HCT116 (cell line): ENCODE measurements around the gene C2CD2L. TPM values are rescaled to one million over a fixed set of nuclear protein-coding genes. Genes with fewer than 3 reads are reported as not detected.

Experiments used
- ATAC-seq: fragments of 200-7000 bp; cut with Tn5 transposase; 2 replicates; pipeline ENCODE4 v1.9.1; 2020; ENCODE audit warnings: mild to moderate bottlenecking, moderate library complexity
- BruUV-seq: library from RNA; stranded (reverse); fragments of 400-500 nt; replicated peaks from 2 replicates; lab custom pipeline; 2021; lab: Mats Ljungman, UMichigan
- CTCF ChIA-PET: fragments of 300-600 bp; sonication (Branson Sonifier 250); formaldehyde crosslinking; loops from one replicate; lab custom pipeline; 2021; ENCODE audit warnings: antibody characterized with exemption; lab: Charles Lee
- POLR2A ChIA-PET: fragments of 300-600, 350-600 bp; sonication (Branson Sonifier 250); formaldehyde crosslinking; loops from one replicate; lab custom pipeline; 2021; ENCODE audit warnings: antibody characterized with exemption; lab: Charles Lee
- RAD21 ChIA-PET, 2 experiments: fragments of 300-600 bp; sonication (Branson Sonifier 250); formaldehyde crosslinking; loops; one replicate each; lab custom pipeline; 2023; ENCODE audit warnings: low total read pairs in 2 of 2; ENCODE audit not compliant: uncharacterized antibody in 2 of 2, unreplicated experiment in 2 of 2, low non-redundant PET in 1 of 2; lab: Charles Lee
- DNase-seq: peaks from one replicate; pipeline ENCODE4 v3.0.0-alpha.2; 2010; ENCODE audit warnings: low read depth, low spot score
- H2AFZ ChIP-seq: fragments of 200-600 bp; shearing (Covaris generic), sonication (generic); 2 replicates; pipeline ENCODE4 v1.6.1; 2017; ENCODE audit warnings: low read depth, mixed run types, mixed read lengths, antibody characterized with exemption, low read length; ENCODE audit not compliant: poor library complexity, severe bottlenecking
- H3K27ac ChIP-seq: 2 replicates; pipeline ENCODE4 v1.5.1; 2012; ENCODE audit warnings: low read depth, low read length
- H3K27me3 ChIP-seq: fragments of 200-600 bp; sonication (generic); 2 replicates; pipeline ENCODE4 v1.6.1; 2016; ENCODE audit warnings: mixed run types, low read length, mixed read lengths; ENCODE audit not compliant: insufficient read depth
- H3K36me3 ChIP-seq, 2 experiments: fragments of 200-500 bp in 1 of 2; fragments of 200-600 bp in 1 of 2; sonication (Bioruptor generic) in 1 of 2; sonication (generic) in 1 of 2; 2 replicates each; pipeline versions ENCODE4 v1.5.1 to v1.6.1; 2014 to 2016; ENCODE audit warnings: low read length in 2 of 2, inconsistent platforms in 1 of 2, mixed read lengths in 1 of 2, mixed run types in 1 of 2; ENCODE audit not compliant: insufficient read depth in 2 of 2, control insufficient read depth in 1 of 2
- H3K4me1 ChIP-seq, 2 experiments: fragments of 200-600 bp in 1 of 2; sonication (generic) in 1 of 2; 2 replicates each; pipeline versions ENCODE4 v1.5.1 to v1.6.1; 2012 to 2017; ENCODE audit warnings: low read length in 2 of 2, inconsistent platforms in 1 of 2, mild to moderate bottlenecking in 1 of 2, mixed read lengths in 1 of 2, mixed run types in 1 of 2, moderate library complexity in 1 of 2; ENCODE audit not compliant: insufficient read depth in 2 of 2, control insufficient read depth in 1 of 2
- H3K4me2 ChIP-seq: fragments of 200-600 bp; sonication (generic); 2 replicates; pipeline ENCODE4 v1.6.1; 2017; ENCODE audit warnings: mixed run types, low read length, mixed read lengths
- H3K4me3 ChIP-seq, 2 experiments: fragments of 200-600 bp in 1 of 2; sonication (generic) in 1 of 2; replicated peaks in 1 of 2; 2 replicates each; pipeline ENCODE4 v1.5.1; 2011 to 2016; ENCODE audit warnings: low read length in 2 of 2, control low read depth in 1 of 2, low read depth in 1 of 2, mild to moderate bottlenecking in 1 of 2, mixed read lengths in 1 of 2, mixed run types in 1 of 2
- H3K79me2 ChIP-seq: fragments of 200-600 bp; sonication (generic); 2 replicates; pipeline ENCODE4 v1.6.1; 2017; ENCODE audit warnings: mild to moderate bottlenecking, mixed run types, low read length, moderate library complexity, mixed read lengths; ENCODE audit not compliant: insufficient read depth
- H3K9ac ChIP-seq: fragments of 200-600 bp; sonication (generic); 2 replicates; pipeline ENCODE4 v1.6.1; 2016; ENCODE audit warnings: low read length, mixed read lengths
- H3K9me2 ChIP-seq: fragments of 200-600 bp; sonication (generic), shearing (Covaris generic); 2 replicates; pipeline ENCODE4 v1.6.1; 2017; ENCODE audit warnings: mixed run types, mild to moderate bottlenecking, moderate library complexity; ENCODE audit not compliant: insufficient read depth
- H3K9me3 ChIP-seq, 2 experiments: fragments of 200-500 bp in 1 of 2; fragments of 200-600 bp in 1 of 2; sonication (Bioruptor generic) in 1 of 2; sonication (generic) in 1 of 2; 2 replicates each; pipeline ENCODE4 v1.6.1; 2014 to 2017; ENCODE audit warnings: low read length in 2 of 2, mixed read lengths in 2 of 2, inconsistent platforms in 1 of 2, low read depth in 1 of 2, mild to moderate bottlenecking in 1 of 2, mixed run types in 1 of 2, moderate library complexity in 1 of 2; ENCODE audit not compliant: control insufficient read depth in 1 of 2, insufficient read depth in 1 of 2
- H4K20me1 ChIP-seq: fragments of 200-600 bp; sonication (generic), shearing (Covaris generic); 2 replicates; pipeline ENCODE4 v1.6.1; 2017; ENCODE audit warnings: mixed run types, mild to moderate bottlenecking, moderate library complexity; ENCODE audit not compliant: insufficient read depth
- EGR1 ChIP-seq: IDR thresholded peaks from 2 replicates; pipeline ENCODE4 v1.6.1; 2012; ENCODE audit warnings: low read depth
- EZH2phosphoT487 ChIP-seq: fragments of 200-600 bp; IDR thresholded peaks from 2 replicates; pipeline ENCODE4 v1.6.1; 2018; ENCODE audit warnings: antibody characterized with exemption, borderline replicate concordance
- FOSL1 ChIP-seq: IDR thresholded peaks from 2 replicates; pipeline ENCODE4 v1.6.1; 2012; ENCODE audit warnings: low read depth
- JUND ChIP-seq: IDR thresholded peaks from 2 replicates; pipeline ENCODE4 v1.6.1; 2012
- MAX ChIP-seq: IDR thresholded peaks from 2 replicates; pipeline ENCODE4 v1.6.1; 2012
- POLR2AphosphoS5 ChIP-seq: IDR thresholded peaks from 2 replicates; pipeline ENCODE4 v1.6.1; 2011; ENCODE audit warnings: mild to moderate bottlenecking, low read depth, low read length, moderate library complexity
- REST ChIP-seq: IDR thresholded peaks from 2 replicates; pipeline ENCODE4 v1.6.1; 2012; ENCODE audit warnings: low read depth
- SIN3A ChIP-seq: IDR thresholded peaks from 2 replicates; pipeline ENCODE4 v1.6.1; 2012; ENCODE audit warnings: low read depth
- SP1 ChIP-seq: IDR thresholded peaks from 2 replicates; pipeline ENCODE4 v1.6.1; 2012; ENCODE audit warnings: low read depth
- SRF ChIP-seq: IDR thresholded peaks from 2 replicates; pipeline ENCODE4 v1.6.1; 2012; ENCODE audit warnings: low read depth
- TCF7L2 ChIP-seq: IDR thresholded peaks from 2 replicates; pipeline ENCODE4 v1.7.0; 2011; ENCODE audit warnings: borderline replicate concordance, inconsistent platforms; ENCODE audit not compliant: insufficient read depth, insufficient read length; ENCODE audit errors: extremely low read depth
- YY1 ChIP-seq: IDR thresholded peaks from 2 replicates; pipeline ENCODE4 v1.6.1; 2011; ENCODE audit warnings: low read length, low read depth, moderate library complexity, mild to moderate bottlenecking; ENCODE audit not compliant: insufficient replicate concordance; ENCODE audit errors: extremely low read depth
- ZNF274 ChIP-seq: fragments of 200-500 bp; sonication (Bioruptor generic); IDR thresholded peaks from 2 replicates; pipeline ENCODE4 v1.6.1; 2014; ENCODE audit warnings: mild to moderate bottlenecking, low read depth, low read length, inconsistent platforms
- intact Hi-C: fragments of 100-400 bp; cut with micrococcal nuclease; formaldehyde crosslinking; loops from 2 replicates; pipeline ENCODE4 v1.10.0; 2022
- total RNA-seq: library from RNA; stranded (reverse); gene quantifications from one replicate; pipeline ENCODE4 v1.2.1, GENCODE V29; 2021; ENCODE audit not compliant: unreplicated experiment
- TF ChIP-seq, protein P1 (sequence below), 3 experiments: fragments of 200-600 bp in 1 of 3; sonication (generic) in 1 of 3; IDR thresholded peaks in 2 of 3; conservative IDR thresholded peaks in 1 of 3; 2 replicates each; pipeline ENCODE4 v1.5.1; 2012 to 2017; ENCODE audit warnings: low read depth in 2 of 3, low read length in 2 of 3, antibody characterized with exemption in 1 of 3, borderline replicate concordance in 1 of 3, control low read depth in 1 of 3, mild to moderate bottlenecking in 1 of 3, mixed read lengths in 1 of 3, mixed run types in 1 of 3, moderate library complexity in 1 of 3; ENCODE audit not compliant: insufficient read depth in 1 of 3

The C2CD2L gene
- total RNA-seq, 1 experiment from 2014 or later = 12.4 TPM

GRCh38 chr11:119087123-119087522 lies 20.0 kb upstream of the C2CD2L start:
- Histone ChIP-seq H3K9me2 (no peaks in the 10 kb centered on the region), H3K79me2 (peaks cover 24% of the 10 kb centered on the region), H2AFZ (no peak overlapping the region), H3K4me3 (no peak overlapping the region), H3K4me1 (peaks cover 25 to 37% of the 10 kb centered on the region in 2 experiments), H3K9ac (peak overlapping the region; percentile 19), H4K20me1 (no peaks in the 10 kb centered on the region), H3K9me3 (no peaks in the 10 kb centered on the region), H3K27ac (peak overlapping the region; percentile 40; the same call in 1 of the 2 replicates), H3K27me3 (no peaks in the 10 kb centered on the region), H3K4me2 (peak overlapping the region; percentile 46), H3K36me3 (no peaks in the 10 kb centered on the region)
- ChIA-PET POLR2A (interaction anchor here (0.7 to 3.0 kb wide), 2 partner anchors 8 to 72 kb away, joined by 3 to 27 read pairs; a partner anchor contains a TSS), RAD21 (no interaction called here), CTCF (interaction anchor here (2.6 kb wide), 1 partner anchor 8 kb away, joined by 20 read pairs; a partner anchor contains a TSS)
- ATAC-seq (no peak), DNase-seq (no peak)
- BruUV-seq = no TSS peak
- TF ChIP-seq YY1 (no peak), POLR2AphosphoS5 (no peak), SRF (no peak), SIN3A (no peak), ZNF274 (no peak), EGR1 (no peak), SP1 (no peak), EZH2phosphoT487 (no peak), TCF7L2 (no peak)
- intact Hi-C loops = no loop called here

GRCh38 chr11:119087747-119088241 lies 19.4 kb upstream of the C2CD2L start:
- intact Hi-C loops = no loop called here
- RAD21 ChIA-PET = no interaction called here
- Histone ChIP-seq H3K4me3 (0 out of 4 replicates have a peak overlapping the region, but pooled peaks of 1 of the 2 experiments have one; percentile 4), H2AFZ (no peak overlapping the region), H4K20me1 (no peaks in the 10 kb centered on the region), H3K27me3 (no peaks in the 10 kb centered on the region), H3K36me3 (peaks cover 0 to 5% of the 10 kb centered on the region in 2 experiments; a peak in 1 of 4 replicates), H3K9me2 (no peaks in the 10 kb centered on the region), H3K9ac (peak overlapping the region; percentile 19), H3K9me3 (no peaks in the 10 kb centered on the region), H3K4me2 (peak overlapping the region; percentile 46), H3K27ac (peak overlapping the region; percentile 40; the same call in 1 of the 2 replicates), H3K79me2 (peaks cover 27% of the 10 kb centered on the region), H3K4me1 (peaks cover 25 to 40% of the 10 kb centered on the region in 2 experiments)
- no peak for DNase-seq
- TF ChIP-seq EGR1 (no peak), ZNF274 (no peak), JUND (no peak), FOSL1 (0 out of 2 replicates have a peak, but pooled peaks have one; percentile 7), REST (no peak), MAX (peak; percentile 26; the same call in 1 of the 2 replicates)
- TF ChIP-seq, protein P1, sequence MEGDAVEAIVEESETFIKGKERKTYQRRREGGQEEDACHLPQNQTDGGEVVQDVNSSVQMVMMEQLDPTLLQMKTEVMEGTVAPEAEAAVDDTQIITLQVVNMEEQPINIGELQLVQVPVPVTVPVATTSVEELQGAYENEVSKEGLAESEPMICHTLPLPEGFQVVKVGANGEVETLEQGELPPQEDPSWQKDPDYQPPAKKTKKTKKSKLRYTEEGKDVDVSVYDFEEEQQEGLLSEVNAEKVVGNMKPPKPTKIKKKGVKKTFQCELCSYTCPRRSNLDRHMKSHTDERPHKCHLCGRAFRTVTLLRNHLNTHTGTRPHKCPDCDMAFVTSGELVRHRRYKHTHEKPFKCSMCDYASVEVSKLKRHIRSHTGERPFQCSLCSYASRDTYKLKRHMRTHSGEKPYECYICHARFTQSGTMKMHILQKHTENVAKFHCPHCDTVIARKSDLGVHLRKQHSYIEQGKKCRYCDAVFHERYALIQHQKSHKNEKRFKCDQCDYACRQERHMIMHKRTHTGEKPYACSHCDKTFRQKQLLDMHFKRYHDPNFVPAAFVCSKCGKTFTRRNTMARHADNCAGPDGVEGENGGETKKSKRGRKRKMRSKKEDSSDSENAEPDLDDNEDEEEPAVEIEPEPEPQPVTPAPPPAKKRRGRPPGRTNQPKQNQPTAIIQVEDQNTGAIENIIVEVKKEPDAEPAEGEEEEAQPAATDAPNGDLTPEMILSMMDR (IDR thresholded peaks at IDR 0.05 in 2 of 3, conservative IDR thresholded peaks at IDR 0.05 in 1 of 3; ENCODE audit: borderline replicate concordance in 1 of 3, insufficient read depth in 1 of 3, low read depth in 2 of 3, low read length in 2 of 3) = no peak
- no TSS peak for BruUV-seq
- CTCF ChIA-PET = no interaction called here
- no peak for ATAC-seq
- POLR2A ChIA-PET = no interaction called here
